RPMI7951 (cell line): ENCODE data around the gene GLRA3. TPM values are rescaled to one million over a fixed set of nuclear protein-coding genes. Genes with fewer than 3 reads are reported as not detected.
"Not testable (repeated sequence)": the region's sequence is repeated elsewhere in the genome, so short reads cannot be mapped to it uniquely, and the experiment has no call there.

Source experiments
- DNase-seq: peaks from one replicate; pipeline ENCODE4 v3.0.0-alpha.2; 2012; ENCODE audit warnings: low read depth
- total RNA-seq: library from RNA; depleted of rRNA; stranded (reverse); fragments of >200 nt; shearing (Covaris generic); gene quantifications from 2 replicates; pipeline ENCODE4 v1.2.3, GENCODE V29; 2014

The GLRA3 gene
- total RNA-seq, 1 experiment from 2014 or later = not detected

DNA sequence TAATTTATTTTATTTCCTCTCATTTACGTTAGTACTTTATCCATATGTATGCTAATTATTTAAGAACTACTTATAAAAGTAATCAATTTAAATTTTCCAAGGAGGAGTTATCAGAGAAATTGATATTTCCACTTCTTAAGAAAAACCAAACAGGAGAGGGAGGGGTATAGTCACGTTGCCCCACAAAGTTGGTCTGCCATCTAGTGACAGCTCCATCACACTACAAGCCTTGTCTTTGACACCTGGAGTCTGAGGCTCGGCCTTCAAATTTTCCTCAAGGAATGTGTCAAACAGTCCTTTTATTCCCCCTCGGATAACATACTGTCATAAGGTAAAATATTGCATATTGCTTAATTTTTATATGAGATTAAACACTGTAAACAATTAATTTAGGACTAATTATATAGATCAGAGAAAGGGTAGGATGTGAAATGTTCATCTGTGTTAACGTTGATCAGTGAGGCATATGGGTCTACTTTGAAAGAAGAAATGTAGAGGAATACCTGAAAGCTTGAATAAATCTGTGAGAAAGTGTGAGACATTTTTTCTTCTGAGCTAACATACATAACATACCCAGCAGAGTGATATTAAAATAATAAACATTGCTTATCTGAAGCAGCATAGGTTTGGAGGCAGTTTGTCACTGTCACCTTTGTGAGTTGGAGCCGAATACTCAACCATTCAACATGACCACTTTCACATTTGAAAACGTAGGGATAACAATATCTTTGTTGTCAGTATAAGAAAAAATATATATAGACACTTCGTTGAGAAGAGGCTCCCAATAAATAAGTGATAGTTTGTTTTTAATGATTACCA lies 114.4 kb downstream of the GLRA3 start:
- DNase-seq = peak; percentile 1

DNA sequence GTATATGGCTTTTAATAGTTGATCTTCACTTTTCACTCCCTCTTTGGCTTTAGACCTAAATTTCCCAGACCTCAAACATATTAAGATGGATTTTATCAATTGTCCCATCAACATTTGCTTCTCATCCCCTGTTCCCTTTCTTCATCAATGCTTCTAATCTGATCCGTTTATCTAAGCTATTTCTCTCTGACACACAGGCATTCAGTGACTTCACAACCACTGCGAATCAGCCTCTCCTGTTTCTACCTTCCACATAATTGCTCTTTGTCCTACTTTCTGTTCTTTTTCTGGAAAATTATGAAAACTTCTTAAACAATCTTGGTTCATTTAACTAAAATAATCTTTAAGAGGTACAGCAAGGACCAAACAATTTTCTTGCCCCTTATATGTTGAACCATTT lies 115.2 kb downstream of the GLRA3 start:
- no peak for DNase-seq

DNA sequence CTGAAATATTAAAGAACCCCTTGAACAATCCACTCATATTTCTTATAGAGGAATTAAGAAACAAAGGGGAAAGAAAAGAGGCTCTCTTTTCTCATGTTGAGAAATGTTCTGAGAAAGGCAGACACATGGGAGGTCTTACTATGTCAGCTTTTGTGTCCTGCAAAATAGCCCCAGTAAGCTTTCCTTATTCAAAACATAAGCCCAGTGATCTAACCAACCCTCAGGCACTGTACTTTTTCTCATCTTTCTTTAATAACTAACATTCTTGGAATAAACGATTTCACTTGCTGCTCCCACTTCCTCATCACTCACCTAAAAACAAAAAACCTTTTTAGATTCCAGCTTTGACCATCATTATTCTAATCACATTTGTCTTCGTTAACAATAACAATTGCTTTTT lies 115.9 kb downstream of the GLRA3 start:
- DNase-seq = no peak

DNA sequence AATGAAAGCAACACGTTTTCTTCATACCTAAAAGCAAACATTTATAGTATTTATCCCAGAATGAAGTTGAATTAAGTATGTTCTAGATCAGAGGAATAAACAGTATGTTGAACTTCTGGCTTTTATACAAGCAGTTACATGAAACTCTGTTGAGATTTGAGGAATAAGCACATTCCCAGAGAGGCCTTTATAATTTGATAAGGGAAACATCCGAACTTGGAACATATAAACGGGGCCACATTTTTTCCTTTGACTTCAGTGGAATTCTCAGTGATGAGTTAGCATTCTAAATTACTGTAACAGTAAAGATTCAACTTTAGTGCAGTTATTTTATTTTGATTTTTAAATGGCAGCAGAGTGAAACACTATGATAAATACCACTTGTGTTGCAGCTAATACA lies 119.5 kb downstream of the GLRA3 start:
- DNase-seq = no peak

DNA sequence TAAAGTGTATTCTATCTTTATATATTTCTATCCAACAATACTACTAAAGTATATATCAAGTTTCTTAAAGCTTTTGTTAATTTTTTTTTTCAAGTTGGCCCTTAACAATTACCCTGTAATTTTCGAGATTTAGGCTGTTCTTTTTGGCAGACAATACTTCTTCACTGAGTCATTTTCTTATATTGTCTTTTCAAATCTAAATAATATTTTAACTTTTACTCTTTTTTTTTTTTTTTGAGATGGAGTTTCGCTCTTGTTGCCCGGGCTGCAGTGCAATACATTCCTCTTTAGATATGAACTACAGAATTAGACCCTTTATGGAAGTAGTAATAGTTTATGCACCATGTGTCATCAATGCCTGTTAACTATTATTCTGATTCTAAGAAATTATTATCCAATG lies 120.7 kb downstream of the GLRA3 start:
- no peak for DNase-seq

DNA sequence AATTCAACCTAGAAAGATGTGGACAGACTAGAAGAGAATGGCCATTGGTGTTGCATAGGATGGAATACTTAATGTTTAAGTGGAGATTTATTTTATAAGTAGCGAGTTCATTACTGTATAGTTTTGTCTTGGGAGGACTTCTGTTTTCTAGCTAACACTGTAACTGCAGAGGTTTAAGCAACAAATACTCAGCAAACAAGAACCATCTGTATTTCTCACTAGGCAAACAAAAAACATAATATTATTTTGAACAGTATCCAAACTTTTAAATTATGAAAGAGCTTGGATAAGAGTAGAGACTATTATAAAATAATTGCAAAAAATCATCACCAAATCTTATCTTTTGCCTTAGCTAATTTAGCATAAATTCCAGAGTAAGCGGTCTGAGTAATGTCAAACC lies 121.1 kb downstream of the GLRA3 start:
- no peak for DNase-seq

DNA sequence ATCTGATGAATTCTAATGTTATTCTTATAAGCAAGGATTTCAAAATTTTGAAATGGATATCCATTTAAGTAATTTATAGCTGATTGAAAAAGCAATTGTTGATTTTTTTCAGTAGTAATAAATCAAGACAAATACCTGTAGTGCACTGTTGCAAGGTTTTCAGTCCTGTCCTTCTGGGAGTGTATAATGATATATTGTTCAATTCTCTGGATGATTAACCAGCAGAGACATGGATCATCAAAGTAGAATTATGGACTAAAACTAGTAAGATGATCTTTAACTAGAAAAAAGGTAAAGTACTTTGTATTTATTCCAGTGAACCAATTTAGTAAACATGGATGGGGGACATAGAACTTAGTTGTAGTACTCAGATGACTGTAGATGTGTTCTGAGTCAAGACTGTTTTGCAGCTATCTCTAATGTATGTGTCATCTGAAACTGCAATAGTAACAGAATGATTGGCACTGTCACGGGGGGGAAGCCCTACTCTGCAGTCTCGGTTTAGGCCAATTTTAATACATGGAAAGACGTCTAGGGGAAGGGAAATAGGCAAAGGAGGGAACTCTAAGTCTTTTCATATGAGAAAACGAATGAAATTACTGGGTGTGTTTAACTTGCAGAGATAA lies 121.9 kb downstream of the GLRA3 start:
- no peak for DNase-seq

DNA sequence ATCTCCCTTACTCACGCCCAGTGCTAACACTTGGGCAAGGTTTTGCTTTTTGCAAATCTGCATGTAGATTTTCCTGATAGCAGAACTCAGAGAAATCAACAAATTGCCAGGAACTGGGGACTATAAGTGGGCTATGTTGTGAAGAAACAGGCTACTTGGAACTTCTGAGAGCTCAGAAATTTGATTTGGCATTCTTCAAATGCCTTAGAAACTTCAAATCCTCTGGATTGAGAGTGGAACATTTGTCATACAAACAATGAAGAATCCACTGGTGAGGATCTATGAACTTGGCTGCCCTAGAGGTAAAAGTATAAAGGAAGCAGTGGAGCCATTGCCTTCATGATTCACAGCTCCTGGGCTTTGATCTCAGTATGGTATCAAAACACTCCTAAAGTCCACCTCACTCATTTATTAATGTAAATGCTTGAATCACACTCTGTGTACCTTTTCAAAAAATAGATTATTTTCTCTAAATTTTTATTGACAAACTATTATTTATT lies 126.0 kb downstream of the GLRA3 start:
- DNase-seq = no peak

DNA sequence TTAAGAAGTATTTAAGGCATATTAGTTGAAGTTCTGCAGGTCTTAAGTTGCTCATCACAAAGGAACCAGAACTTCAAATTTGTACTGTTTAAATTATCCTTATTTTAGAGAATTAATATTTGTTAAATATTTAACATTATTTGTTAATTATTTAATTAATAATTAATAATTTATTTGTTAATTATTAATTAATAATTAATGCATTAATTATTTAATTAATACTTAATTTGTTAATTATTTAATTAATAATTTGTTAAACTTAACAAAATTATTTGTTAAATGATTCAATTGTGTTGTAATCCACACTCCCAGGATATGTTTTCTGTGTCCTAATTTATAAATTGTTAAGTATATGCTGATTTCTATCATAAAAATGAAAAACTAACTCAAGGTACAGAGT lies 129.4 kb downstream of the GLRA3 start:
- DNase-seq = no peak

DNA sequence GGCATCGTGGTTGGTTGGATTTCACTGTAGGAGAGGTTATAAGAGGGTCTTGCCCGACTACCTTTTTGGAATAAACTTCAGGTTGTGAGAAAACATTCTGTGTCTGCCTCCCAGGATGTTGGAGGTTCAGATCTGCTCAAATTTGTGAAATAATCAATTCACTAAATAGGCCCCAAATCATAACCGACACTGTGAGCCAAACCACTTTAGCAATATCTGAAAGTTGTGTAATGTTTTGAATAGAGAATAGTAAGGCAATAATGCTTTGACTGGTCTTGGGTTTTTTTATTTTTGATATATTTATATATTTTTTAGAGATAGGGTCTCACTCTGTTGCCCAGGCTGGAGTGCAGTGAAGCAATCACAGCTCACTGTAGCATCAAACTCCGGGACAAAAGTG lies 131.2 kb downstream of the GLRA3 start:
- DNase-seq = no peak

DNA sequence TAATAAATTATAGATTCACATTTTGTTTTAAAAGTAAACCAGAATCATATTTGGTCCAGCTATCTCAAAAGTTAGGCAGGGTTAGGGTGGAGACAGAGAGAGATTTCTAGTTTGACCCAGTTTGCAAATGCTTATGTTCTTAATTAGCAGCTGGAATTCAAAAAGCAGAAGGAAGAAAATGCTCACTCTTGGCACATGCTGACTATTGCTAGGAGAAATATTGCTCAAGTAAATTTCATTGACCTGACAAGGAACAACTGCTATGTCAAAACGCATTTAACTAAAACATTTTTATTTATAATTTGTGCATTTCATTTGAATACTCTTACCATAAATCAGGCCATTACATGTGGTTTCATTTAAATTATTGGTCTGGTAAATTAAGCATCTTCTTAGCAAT lies 131.8 kb downstream of the GLRA3 start:
- DNase-seq = no peak

DNA sequence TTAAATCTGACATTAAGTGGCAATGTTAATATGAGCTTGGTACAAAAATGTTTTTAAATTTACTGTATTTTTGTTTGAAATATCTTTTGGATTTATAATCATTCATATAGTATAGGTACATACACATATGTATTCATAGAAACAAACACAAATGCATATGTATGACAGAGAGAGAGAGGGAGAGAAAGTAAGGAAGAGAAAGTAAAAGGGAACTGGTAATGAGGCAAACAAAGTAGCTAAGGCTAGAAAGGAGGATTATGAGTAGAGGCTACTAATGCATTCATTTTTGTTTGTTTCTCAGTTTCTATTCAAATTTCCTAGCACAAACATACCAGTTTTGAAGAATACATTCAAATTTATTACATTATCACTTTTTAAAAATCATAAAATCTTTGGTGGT lies 132.4 kb downstream of the GLRA3 start:
- DNase-seq = no peak

DNA sequence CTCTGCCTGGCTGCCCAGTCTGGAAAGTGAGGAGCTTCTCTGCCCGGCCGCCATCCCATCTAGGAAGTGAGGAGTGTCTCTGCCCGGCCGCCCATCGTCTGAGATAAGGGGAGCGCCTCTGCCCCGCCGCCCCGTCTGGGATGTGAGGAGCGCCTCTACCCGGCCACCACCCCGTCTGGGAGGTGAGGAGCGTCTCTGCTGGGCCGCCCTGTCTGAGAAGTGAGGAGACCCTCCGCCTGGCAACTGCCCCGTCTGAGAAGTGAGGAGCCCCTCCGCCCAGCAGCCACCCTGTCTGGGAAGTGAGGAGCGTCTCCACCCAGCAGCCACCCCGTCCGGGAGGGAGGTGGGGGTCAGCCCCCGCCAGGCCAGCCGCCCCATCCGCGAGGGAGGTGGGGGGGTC lies 137.2 kb downstream of the GLRA3 start:
- not testable (repeated sequence) for DNase-seq

DNA sequence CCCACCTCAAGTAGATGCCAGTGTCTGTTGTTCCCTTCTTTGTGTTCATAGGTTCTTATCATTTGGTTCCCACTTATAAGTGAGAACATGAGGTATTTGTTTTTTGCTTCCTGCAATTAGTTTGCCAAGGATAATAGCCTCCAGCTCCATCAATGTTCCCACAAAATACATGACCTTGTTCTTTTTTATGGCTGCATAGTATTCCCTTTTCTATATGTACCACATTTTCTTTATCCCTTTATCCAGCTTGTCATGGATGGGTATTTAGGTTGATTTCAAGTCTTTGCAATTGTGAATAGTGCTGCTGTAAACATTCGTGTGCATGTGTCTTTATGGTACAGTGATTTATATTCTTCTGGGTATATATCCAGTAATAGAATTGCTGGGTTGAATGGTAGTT lies 138.4 kb downstream of the GLRA3 start:
- no peak for DNase-seq

DNA sequence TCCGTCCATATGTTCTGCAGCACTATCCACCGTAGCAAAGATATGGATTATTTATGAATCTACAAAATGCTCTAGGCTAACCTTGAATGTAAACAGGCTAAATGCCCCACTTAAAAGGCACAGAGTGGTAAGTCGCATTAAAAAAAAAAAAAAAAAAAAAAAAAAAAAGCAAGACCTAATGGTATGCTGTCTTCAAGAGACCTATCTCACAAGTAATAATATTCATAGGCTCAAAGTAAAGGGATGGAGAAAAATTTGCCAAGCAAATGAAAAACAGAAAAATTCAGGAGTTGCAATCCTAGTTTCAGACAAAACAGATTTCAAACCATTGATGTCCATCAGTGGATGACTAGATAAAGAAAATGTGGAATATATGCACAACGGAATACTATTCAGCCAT lies 139.4 kb downstream of the GLRA3 start:
- DNase-seq = no peak

DNA sequence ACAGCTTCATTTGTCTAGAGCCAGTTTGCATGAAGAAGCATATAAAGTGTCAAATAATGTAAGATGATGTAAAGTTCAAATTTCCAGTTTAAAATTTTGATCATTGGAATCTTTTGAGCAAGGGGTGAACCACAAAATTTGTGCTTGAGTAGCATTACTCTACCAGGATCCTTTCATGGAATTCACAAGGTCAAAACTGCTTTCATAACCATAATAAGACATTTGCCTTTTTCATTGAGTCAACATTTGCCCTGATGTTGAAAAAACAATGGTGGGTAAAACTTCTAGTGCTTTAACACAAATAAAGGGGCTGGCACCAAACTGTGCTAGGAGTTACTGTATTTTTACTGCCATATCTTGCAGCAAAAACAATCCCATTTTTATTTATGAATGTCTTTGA lies 142.2 kb downstream of the GLRA3 start:
- DNase-seq = no peak

DNA sequence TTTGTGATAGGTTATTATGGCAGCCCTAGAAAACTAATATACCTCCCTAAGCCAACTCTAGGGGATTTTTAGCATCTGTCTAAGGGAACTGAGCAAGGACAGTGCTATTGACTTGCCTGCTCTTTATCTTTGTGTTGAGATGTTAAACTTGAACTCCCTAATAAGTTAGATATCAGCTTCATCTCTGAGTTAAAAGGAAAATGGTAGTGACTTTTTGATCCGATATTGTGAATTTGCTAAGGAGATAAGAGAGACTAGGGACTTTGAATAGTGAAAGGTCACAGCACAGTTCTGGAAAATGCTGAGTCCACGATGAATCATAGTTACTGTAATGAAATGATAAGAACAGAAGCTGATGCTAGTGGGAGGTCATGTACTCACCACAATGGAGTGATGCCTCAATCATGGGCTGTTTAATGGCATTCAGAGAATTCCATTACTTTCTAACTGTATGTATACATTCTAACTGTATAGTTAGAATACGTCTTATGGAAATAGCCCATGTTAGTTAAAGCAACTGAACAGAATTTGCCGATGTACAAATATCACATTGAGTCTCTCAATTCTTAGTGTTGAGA lies 147.2 kb downstream of the GLRA3 start:
- no peak for DNase-seq

DNA sequence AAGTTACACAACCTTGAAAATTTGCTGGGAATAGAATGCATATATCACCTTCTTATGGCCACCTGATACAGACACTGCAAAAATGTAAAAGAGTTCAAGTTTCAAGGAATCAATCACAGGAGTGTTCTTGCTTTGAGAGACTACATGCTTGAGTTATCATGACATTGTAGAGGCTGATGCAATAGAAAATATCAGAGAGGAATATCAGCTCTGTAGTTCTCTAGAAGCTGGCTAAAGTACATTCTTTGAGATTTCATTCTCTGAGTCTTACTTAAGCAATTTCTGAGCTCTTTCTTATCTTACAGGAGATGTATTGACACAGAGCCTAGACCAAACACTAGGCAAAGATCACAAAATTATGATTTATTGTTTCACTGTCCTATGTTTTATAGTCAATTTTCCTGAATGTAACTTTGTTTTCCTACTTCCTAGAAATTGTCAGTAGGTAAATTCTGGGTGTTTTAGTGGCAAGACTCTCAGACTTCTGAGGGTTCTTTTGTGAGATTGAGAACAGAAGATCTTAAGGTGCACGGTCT lies 154.7 kb downstream of the GLRA3 start:
- no peak for DNase-seq

DNA sequence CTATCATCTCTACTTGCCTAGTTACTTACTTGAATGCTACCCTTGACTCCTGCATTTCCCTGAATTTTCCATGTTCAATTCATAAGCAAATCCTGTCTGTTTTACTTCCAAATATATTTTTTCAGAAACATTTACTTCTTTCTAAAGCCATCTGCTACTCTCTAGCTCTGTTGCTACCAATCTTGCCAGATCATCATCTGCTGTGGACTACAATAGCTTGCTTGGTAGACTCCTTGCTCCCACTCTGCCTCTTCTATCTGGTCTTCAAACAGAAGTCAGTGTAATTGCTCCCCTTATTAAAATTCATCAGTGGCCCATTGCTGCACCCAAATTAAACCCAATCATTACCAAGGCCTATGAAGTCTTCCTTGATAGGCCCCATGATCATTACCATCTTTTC lies 155.2 kb downstream of the GLRA3 start:
- DNase-seq = no peak

DNA sequence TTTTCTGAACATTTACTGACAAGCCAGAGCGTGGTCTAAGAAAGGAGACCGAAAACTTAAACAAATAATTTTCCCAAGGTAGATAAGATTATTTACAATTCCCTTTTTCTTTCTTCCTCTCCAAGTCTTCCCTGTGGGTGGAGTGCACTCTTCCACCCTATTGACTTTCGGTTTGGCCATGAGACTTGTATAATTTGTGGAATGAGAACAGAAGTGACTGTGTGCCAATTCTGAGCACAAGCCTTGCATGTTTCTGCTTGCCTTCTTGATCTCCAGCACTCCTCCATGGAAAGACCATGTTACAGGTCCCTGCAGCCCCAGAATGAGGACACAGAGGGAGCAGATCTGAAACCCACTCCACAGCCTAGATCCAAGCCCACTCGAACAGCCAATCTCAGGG lies 156.8 kb downstream of the GLRA3 start:
- DNase-seq = no peak

DNA sequence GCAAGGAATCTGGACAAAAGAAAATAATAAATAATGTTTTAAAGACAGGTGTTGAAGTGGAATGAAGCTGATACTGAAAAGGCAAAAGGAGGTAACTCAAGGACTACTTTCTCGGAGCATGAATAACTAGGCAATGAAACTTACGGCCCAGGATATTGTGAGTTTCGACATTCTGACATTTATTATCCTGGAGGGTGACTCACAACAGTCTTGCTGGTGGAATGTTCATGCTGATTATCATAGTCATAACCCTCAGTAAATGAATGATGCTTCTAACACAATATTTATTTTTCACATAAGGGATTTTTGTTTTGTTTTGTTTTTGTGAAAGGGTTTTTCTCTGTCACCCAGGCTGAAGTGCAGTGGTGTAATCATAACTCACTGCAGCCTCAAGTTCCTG lies 159.8 kb downstream of the GLRA3 start:
- DNase-seq = peak; percentile 1

DNA sequence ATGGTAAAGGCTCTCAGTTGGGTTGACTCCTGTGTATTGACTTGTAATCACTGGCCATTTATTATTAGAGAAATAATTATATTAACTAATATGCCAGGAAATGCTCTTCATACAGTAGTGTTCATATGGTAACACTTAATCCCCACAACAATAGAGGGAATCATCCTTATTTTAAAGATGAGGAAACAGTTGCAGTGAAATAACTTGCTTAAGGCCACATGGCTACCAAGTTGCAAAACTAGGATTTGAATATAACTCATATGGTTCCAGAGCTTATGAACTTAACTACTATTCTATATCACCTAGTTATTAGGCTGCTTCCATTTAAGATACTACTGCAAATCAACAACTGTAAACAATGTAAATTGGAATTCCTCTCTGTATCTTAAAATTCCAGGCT lies 163.2 kb downstream of the GLRA3 start:
- DNase-seq = no peak

DNA sequence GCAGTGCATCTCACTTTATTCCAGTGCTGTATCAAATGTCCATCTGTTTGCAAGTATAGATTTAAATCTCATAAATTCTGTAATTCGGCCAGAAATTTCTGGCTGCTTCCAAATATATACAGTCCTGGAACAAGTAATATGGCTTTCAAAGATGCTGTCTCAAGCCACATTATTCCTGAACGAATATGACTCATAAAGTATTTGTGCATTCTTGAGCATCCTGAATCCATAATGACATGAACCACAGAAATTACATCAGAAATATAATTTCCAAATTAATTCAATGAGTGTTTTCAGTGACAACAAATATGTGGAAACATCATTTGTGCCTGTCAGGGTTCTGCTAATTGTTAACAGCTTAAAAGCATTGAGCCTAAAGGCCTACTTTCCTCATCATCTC lies 165.8 kb downstream of the GLRA3 start:
- no peak for DNase-seq
